ENCODE data around the gene SLC35F3. TPM values are rescaled to one million over a fixed set of nuclear protein-coding genes. Genes with fewer than 3 reads are reported as not detected.
A peak's percentile ranks its signal among the peaks of the same experiment; 100 is the strongest.

SLC35F3 gene
- total RNA-seq, 1 experiment from 2014 or later, result 0.94 TPM

- DNase-seq (ENCODE audit: low spot score) (no peak), ATAC-seq (no peak)
- TF ChIP-seq ZNF396 (CRISPR knock-in tag; IDR thresholded peaks at IDR 0.05; ENCODE audit: borderline replicate concordance) (no peak), ERG (CRISPR knock-in tag; IDR thresholded peaks at IDR 0.05) (no peak), E2F1 (CRISPR knock-in tag; IDR thresholded peaks at IDR 0.05) (no peak), TEAD1 (CRISPR knock-in tag; IDR thresholded peaks at IDR 0.05) (no peak), AR (CRISPR knock-in tag; IDR thresholded peaks at IDR 0.05) (no peak), ZNF232 (CRISPR knock-in tag; IDR thresholded peaks at IDR 0.05) (no peak), GTF2I (CRISPR knock-in tag; conservative IDR thresholded peaks at IDR 0.05) (no peak), ZBTB43 (CRISPR knock-in tag; IDR thresholded peaks at IDR 0.05) (no peak), IRF2 (CRISPR knock-in tag; IDR thresholded peaks at IDR 0.05; ENCODE audit: borderline replicate concordance, low read depth) (no peak), JAZF1 (CRISPR knock-in tag; IDR thresholded peaks at IDR 0.05) (no peak)
- peaks cover 22% of the 10 kb centered on the region for H3K4me1 Mint-ChIP-seq
- H3K4me3 Mint-ChIP-seq, result no peak overlapping the region
- peaks cover 6% of the 10 kb centered on the region; the same call in 1 of the 2 replicates for H3K27me3 Mint-ChIP-seq (ENCODE audit: low read depth)
- ChIA-PET POLR2A (interaction anchor here (0.6 to 1.8 kb wide), 3 partner anchors 84 to 159 kb away, joined by 3 to 7 read pairs (median 4); no protein-coding TSS in a partner anchor), CTCF (interaction anchor here (0.6 to 3.5 kb wide), 48 partner anchors 8 to 1014 kb away, joined by 3 to 105 read pairs (median 6); partner anchors contain the start of gene COA6)
- no peaks in the 10 kb centered on the region; the same call in 1 of the 2 replicates for H3K9me3 Mint-ChIP-seq
- no peaks in the 10 kb centered on the region for H3K36me3 Mint-ChIP-seq
- H3K27ac Mint-ChIP-seq, result no peak overlapping the region; the same call in 1 of the 2 replicates
Observed at GRCh38 chr1:234310460-234310817, 406.0 kb downstream of the SLC35F3 start.

GRCh38 chr1:234311414-234311813, 406.9 kb downstream of the SLC35F3 start:
- Mint-ChIP-seq H3K4me1 (peaks cover 27% of the 10 kb centered on the region), H3K27ac (no peak overlapping the region), H3K4me3 (no peak overlapping the region), H3K36me3 (no peaks in the 10 kb centered on the region; the same call in 1 of the 2 replicates), H3K9me3 (peaks cover under 1% of the 10 kb centered on the region; the same call in 1 of the 2 replicates), H3K27me3 (ENCODE audit: low read depth) (peaks cover 13% of the 10 kb centered on the region)
- no peak for DNase-seq (ENCODE audit: low spot score)
- ChIA-PET CTCF (interaction anchor here (1.1 to 3.5 kb wide), 6 partner anchors 12 to 185 kb away, joined by 3 to 105 read pairs (median 36); no protein-coding TSS in a partner anchor), POLR2A (interaction anchor here (1.8 kb wide), 1 partner anchor 97 kb away, joined by 7 read pairs; no protein-coding TSS in a partner anchor)
- TF ChIP-seq JAZF1 (CRISPR knock-in tag; IDR thresholded peaks at IDR 0.05) (no peak), ZNF263 (CRISPR knock-in tag; IDR thresholded peaks at IDR 0.05; ENCODE audit: low read depth) (peak; percentile 17; the same call in 1 of the 2 replicates), E2F1 (CRISPR knock-in tag; IDR thresholded peaks at IDR 0.05) (no peak)
- ATAC-seq, result no peak

GRCh38 chr1:234313171-234313570, 408.7 kb downstream of the SLC35F3 start:
- CTCF ChIA-PET, result interaction anchor here (1.4 to 1.8 kb wide), 5 partner anchors 10 to 202 kb away, joined by 4 to 6 read pairs (median 5); no protein-coding TSS in a partner anchor
- POLR2A ChIA-PET, result no interaction called here
- ATAC-seq (no peak), DNase-seq (ENCODE audit: low spot score) (no peak)
- H3K27ac Mint-ChIP-seq, result no peak overlapping the region
- no peak overlapping the region for H3K4me3 Mint-ChIP-seq
- H3K27me3 Mint-ChIP-seq (ENCODE audit: low read depth), result peaks cover 23% of the 10 kb centered on the region
- H3K36me3 Mint-ChIP-seq, result no peaks in the 10 kb centered on the region; the same call in 1 of the 2 replicates
- H3K4me1 Mint-ChIP-seq, result peaks cover 45% of the 10 kb centered on the region
- H3K9me3 Mint-ChIP-seq, result peaks cover 3% of the 10 kb centered on the region; the same call in 1 of the 2 replicates
- TF ChIP-seq ARID4B (CRISPR knock-in tag; IDR thresholded peaks at IDR 0.05; ENCODE audit: borderline replicate concordance) (no peak), ZNF532 (CRISPR knock-in tag; IDR thresholded peaks at IDR 0.05; ENCODE audit: borderline replicate concordance) (no peak)
